DMS79 treated with DMSO at 0.1 percent for 48 hours (cell line): Measurements from ENCODE around the gene ITCH.
"Not testable (repeated sequence)": the region's sequence is repeated elsewhere in the genome, so short reads cannot be mapped to it uniquely, and the experiment has no call there.

Experiments used
- DNase-seq: peaks from one replicate; lab custom pipeline; 2025; lab: John Stamatoyannopoulos, UW

ITCH gene

DNA sequence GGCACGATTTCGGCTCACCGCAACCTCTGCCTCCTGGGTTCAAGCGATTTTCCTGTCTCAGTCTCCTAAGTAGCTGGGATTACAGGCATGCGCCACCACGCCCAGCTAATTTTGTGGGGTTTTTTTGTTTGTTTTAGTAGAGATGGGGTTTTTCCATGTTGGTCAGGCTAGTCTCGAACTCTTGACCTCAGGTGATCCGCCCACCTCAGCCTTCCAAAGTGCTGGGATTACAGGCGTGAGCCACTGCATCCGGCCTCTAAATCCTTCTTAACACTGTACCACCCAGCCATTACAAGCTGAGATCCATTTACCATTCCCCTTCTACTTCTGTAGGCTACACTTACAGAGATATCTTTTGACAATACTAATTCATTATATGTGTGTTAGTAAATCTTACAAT is 51.5 kb downstream of the ITCH start:
- not testable (repeated sequence) for DNase-seq

- DNase-seq: no peak
These were observed 52.0 kb downstream of the ITCH start for GRCh38 chr20:34415079-34415478.

- no peak for DNase-seq
These were observed 57.1 kb downstream of the ITCH start for GRCh38 chr20:34420146-34420545.

GRCh38 chr20:34420975-34421374 is 57.9 kb downstream of the ITCH start:
- DNase-seq: no peak

GRCh38 chr20:34421766-34422466 is 58.8 kb downstream of the ITCH start:
- DNase-seq: no peak

GRCh38 chr20:34425032-34425690 is 62.1 kb downstream of the ITCH start:
- DNase-seq: not testable (repeated sequence)

DNA sequence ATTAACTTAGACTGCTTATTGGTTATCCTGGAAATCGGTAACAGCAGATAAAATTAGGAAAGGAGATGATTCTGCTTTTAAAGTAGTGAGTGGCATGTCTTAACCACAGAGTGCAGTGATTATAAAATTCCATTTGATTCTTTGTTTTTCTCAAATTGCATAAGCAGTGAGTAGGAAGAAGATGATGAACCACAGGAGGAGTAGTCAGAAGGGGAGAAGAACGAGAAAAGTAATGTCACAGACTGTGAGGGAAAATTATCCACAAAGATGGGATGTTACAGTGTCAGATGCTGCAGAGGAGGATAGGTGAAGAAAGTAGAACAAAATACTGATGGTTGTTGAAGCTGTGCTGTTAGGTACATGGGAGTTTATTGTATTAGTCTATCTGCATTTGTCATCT is 63.0 kb downstream of the ITCH start:
- no peak for DNase-seq

DNA sequence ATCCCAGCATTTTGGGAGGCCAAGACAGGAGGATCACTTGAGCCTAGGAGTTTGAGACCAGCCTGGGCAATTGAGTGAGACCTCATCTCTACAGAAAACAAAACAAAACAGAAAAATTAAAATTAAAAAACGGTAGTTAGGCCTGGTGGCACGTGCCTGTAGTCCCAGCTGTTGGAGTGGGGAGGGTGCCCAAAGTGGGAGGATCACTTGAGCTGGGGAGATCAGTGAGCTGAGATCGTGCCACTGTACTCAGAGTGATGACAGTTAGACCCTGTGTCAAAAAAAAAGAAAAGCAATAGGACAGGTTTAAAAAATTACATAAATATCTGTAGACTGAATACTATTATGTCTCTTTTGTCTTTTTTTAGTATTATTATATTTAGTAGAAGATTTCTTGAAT is 64.3 kb downstream of the ITCH start:
- no peak for DNase-seq

- no peak for DNase-seq
These were observed 64.7 kb downstream of the ITCH start for GRCh38 chr20:34427784-34428183.

DNA sequence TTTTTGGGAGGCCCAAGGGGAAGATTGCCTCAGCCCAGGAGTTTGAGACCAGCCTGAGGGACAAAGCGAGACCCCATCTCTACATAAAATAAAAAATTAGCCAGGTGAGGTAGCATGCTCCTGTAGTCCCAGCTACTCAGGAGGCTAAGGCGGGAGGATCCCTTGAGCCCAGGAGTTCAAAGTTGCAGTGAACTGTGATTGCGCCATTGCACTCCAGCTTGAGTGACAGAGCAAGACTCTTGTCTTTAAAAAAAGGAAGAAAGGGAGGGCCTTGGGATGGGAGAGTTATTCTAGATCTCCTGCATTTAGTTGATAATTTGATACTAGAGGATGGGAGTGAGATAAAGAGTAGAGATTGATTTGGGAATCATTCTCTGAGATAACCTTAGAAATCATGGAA is 68.1 kb downstream of the ITCH start:
- DNase-seq: no peak

DNA sequence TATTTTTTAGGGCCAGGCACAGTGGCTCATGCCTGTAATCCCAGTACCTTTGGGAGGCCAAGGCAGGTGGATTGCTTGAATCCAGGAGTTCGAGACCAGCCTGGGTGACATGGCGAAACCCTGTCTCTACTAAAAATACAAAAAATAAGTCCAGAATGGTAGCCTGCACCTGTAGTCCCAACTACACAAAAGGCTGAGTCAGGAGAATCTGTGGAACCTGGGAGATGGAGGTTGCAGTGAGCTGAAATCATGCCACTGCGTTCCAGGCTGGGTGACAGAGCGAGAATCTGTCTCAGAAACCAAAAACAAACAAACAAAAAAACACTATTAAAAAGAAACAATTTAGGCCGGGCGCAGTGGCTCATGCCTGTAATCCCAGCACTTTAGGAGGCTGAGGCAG is 69.6 kb downstream of the ITCH start:
- not testable (repeated sequence) for DNase-seq

DNA sequence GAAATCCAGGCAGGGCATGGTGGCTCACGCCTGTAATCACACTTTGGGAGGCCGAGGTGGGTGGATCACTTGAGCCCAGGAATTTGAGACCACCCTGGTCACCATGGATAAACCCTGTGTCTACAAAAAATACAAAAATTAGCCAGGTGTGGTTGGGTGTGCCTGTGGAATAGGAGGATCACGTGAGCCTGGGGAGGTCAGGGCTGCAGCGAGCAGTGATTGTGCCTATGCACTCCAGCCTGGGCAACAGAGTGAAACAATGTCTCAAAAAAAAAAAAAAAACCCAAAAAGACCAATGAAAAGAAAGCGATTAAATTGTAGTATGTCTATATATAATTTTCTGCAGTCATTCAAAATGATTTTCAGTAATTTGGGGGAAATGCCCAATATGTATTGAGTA is 70.3 kb downstream of the ITCH start:
- DNase-seq: no peak

DNA sequence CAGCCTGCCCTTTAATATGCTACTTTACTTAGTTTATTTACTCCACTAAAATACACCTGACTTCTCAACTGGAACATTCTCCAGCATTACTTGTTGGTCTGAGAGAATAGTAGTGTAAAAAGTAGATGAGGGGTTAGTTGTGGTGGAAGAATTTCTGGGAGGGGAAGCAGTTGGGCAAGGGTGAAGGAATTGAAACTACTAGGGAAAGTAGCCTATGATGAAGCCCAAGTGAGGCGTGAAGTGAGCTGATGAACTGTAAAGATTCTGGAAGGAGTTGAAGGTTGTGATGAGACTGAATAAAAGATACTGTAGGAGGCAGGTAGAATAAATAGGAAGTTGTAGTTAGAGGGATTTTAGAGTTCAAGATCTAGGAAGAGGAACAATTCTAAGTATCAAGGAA is 72.5 kb downstream of the ITCH start:
- DNase-seq: no peak

- no peak for DNase-seq
These were observed 74.4 kb downstream of the ITCH start for GRCh38 chr20:34437330-34437986.

DNA sequence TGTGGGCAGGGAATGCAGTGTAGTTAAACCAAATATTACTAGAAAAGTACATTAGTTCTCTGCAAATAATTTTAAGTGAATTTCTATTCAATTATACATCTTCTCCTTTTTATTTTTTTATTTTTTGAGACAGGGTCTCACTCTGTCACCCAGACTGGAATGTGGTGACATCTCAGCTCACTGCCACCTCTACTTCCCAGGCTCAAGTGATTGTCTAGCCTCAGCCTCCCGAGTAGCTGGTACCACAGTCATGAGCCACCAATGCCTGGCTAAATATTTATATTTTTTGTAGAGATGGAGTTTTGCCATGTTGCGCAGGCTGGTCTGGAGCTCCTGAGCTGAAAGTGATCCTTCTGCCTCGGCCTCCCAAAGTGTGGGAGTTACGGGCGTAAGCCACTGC is 76.1 kb downstream of the ITCH start:
- no peak for DNase-seq

DNA sequence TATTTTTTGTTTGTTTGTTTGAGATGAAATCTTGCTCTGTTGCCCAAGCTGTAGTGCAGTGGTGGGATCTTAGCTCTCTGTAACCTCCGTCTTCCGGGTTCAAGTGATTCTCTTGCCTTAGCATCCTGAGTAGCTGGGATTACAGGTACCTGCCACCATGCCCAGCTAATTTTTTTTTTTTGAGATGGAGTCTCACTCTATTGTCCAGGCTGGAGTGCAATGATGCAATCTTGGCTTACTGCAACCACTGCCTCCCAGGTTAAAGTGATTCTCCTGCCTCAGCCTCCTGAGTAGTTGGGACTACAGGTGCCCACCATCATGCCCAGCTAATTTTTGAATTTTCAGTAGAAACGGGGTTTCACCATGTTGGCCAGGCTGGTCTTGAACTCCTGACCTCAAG is 78.3 kb downstream of the ITCH start:
- not testable (repeated sequence) for DNase-seq

DNA sequence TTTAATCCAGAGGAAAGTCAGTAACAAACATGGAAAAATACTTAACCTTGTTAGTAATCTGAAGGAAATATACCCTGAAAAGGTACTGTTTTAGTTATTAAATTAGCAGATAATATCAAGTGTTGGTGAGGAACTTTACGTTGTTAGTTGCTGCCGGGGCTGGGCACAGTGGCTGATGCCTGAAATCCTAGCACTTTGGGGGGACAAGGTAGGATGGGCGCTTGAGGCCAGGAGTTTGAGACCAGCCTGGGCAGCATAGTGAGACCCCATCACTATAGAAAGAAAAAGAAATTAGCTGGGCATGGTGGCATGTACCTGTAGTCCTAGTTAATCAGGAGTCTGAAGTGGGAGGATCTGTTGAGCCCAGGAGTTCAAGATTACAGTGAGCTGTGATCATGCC is 80.5 kb downstream of the ITCH start:
- no peak for DNase-seq

DNA sequence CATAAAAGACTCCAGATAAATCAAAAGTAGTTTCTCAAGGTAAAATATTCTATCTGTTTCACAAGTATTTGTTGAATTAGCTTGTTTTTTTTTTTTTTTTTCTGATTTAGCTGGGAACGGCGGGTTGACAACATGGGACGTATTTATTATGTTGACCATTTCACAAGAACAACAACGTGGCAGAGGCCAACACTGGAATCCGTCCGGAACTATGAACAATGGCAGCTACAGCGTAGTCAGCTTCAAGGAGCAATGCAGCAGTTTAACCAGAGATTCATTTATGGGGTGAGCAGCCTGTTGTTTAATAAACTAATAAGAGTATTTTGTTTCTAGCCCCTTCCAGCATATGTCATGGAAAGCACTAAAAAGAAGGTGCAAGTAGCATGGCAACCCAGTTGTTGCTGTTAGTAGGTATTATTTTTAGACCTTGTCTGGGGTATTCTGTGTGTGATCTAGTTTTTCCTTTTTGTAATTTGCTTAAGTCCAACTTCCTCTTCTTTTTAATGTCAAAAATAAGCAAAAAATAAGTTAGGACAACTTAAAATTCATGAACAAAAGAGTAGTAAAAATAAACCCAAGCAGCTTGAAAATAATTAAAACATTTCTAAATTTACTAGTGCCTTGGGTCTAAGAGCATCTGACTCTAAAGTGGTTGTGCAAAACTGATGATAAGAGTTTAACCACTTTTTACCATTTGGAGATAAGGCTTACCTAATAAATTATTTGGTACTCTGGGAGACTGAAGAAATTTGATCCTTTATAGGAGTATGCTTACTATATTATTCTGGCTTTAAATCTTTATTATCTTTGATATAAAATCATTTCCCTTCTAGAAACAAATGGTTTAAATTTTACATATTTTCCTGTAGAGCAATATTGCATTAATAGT is 82.3 kb downstream of the ITCH start:
- no peak for DNase-seq

GRCh38 chr20:34448517-34448916 is 85.4 kb downstream of the ITCH start:
- DNase-seq: no peak

DNA sequence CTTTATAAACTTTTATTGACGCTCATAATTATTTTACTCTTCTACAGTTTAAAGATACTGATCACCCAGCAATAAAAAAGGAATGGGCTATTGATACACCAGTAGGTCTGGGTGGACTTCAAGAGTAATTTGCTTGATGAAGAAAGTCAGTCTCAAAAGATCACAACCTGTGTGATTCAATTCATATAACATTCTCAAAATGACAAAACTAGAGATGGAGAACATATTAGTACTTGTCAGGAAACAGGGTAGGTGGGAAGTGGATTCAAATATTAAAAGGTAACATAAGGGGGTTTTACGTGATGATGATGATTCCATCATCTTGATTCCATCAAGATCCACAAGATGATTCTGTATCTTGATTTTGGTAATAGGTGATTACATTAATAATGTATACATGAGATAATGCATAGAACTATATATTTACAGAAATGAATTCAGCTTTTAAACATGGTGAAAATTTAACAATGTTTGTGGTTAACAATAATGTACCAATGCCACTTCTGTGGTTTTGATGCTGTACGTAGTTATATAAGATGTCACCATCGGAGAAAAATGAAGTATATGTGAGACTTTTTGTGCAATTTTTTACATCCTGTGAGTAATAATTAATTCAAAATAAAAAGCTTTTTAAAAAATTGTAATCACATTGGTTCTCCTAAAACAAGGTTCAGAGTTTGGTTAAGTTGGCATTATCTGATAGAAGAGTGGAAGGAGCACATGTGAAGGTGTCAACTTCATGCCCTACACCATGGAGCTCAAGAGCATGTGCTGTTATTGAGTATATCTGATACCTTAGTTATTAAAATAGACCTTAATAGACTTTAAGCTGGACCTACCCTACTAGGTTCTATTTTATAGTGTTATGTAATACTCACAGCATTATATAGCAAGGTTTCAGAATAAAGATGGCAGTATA is 86.9 kb downstream of the ITCH start:
- no peak for DNase-seq

DNA sequence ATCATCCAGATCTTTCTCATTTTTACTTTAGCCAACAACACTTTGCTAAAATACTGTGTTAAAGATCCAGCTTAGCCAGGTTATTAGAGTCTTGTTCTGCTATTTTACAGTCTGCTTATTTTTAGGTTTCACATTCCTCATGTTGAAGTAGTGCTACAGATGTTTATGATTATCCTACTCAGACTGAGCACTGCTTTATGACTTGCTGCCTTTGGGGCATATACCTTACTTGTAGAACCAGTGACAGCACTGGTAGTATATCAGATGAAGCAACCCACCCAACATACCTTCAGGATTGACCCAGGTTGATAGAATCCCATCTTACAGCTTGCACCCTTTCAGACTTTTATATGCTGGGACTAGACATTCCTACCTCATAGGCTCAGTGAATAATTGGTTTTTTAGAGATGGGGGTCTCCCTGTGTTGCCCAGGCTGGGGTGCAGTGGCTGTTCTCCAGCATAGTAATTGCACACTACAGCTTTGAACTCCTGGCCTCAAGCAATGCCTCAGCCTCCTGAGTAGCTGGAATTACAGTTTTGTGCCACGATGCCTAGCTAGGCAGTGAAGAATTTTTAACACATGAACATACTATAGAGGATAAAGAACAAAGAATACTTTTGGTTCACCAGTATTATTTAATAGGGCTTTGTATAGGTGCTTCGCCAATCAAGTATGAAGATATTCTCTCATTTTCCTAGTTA is 89.4 kb downstream of the ITCH start:
- DNase-seq: no peak
